HG02938 (cell line): Measurements from ENCODE around the gene SMPX.

Source experiments
- ATAC-seq: cut with Tn5 transposase; IDR thresholded peaks from one replicate; pipeline ENCODE4 v1.9.1; 2021; ENCODE audit warnings: mild to moderate bottlenecking, moderate library complexity; ENCODE audit not compliant: unreplicated experiment

The SMPX gene

GRCh38 chrX:21658746-21659145, 99.2 kb downstream of the SMPX start:
- ATAC-seq: no peak

DNA sequence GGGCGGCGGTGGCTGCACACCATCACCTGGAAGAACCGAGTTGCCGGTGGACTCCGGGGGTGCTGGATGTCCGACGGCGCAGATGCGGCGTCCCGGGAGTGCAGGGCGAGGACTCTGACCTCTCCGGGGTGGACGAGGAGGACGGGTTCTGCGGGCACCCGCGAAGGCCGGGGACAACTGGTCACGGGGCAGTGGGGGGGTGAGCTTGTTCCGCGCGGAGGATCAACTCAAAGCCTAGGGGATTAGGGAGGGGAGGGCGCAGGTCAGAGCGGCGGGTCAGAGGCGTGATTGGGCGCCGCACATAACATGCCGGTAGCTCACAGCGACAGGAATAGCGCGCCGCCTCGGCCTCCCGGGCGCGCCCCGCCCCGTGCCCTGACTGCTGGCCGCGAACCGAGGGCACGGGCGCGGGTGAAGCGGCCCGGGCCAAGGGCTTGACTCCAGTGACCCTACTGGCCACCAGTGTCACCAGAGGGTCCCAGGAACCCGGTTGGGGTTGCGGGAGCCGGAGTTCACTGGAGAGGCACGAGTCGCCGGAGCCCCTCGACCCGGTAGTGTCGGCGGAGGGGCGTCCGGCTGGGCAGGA, 99.7 kb downstream of the SMPX start, which contains the start of gene KLHL34:
KLHL34 (minus strand) TSS at position 179 of the 586 bp plus-strand sequence. CDS start 542 bp downstream, outside the sequence.
- no peak for ATAC-seq

- ATAC-seq: no peak
These were observed 100.4 kb downstream of the SMPX start for GRCh38 chrX:21657318-21658151.

- ATAC-seq: no peak
These were observed 101.2 kb downstream of the SMPX start for GRCh38 chrX:21656587-21657317.
